Spinal cord (tissue), 10 donors: ENCODE data around the gene DCAF8. TPM values are rescaled to one million over a fixed set of nuclear protein-coding genes. Genes with fewer than 3 reads are reported as not detected.

ENCODE experiments used
- DNase-seq, 6 donors: peaks; one replicate each; pipeline versions ENCODE4 v3.0.0 to v3.0.0-alpha.2; 2013 to 2015; ENCODE audit warnings: low spot score in 6 of 6, low read depth in 4 of 6
- H3K27ac ChIP-seq: one replicate; pipeline ENCODE4 v1.5.1; 2013; ENCODE audit warnings: low read depth, low read length, control low read depth
- H3K27me3 ChIP-seq: one replicate; pipeline ENCODE4 v1.6.1; 2013; ENCODE audit warnings: low read length; ENCODE audit not compliant: control insufficient read depth, insufficient read depth
- H3K36me3 ChIP-seq: one replicate; pipeline ENCODE4 v1.6.1; 2013; ENCODE audit warnings: low read length; ENCODE audit not compliant: control insufficient read depth, insufficient read depth
- H3K4me1 ChIP-seq: one replicate; pipeline ENCODE4 v1.6.1; 2013; ENCODE audit warnings: low read length; ENCODE audit not compliant: control insufficient read depth, insufficient read depth
- H3K4me3 ChIP-seq: one replicate; pipeline ENCODE4 v1.5.1; 2013; ENCODE audit warnings: low read depth, low read length, control low read depth
- H3K9me3 ChIP-seq: one replicate; pipeline ENCODE4 v1.6.1; 2013; ENCODE audit warnings: low read length; ENCODE audit not compliant: control insufficient read depth, insufficient read depth
- WGBS: methylation state at CpG from one replicate; pipeline ENCODE4 v1.1.5; 2013; ENCODE audit warnings: missing lambda C conversion rate; ENCODE audit not compliant: insufficient coverage; 5-methylcytosine and 5-hydroxymethylcytosine counted together
- polyA plus RNA-seq, 2 donors: library from polyadenylated mRNA; unstranded; fragments of 120-200 nt; gene quantifications; one replicate each; pipeline ENCODE4 v1.2.1, GENCODE V29; 2013; ENCODE audit not compliant: insufficient read length in 2 of 2
- total RNA-seq, 2 donors: library from RNA; depleted of rRNA in 1 of 2; stranded (reverse); fragments of 120-200 nt in 1 of 2; fragments of >200 nt in 1 of 2; gene quantifications; one replicate each; pipeline versions ENCODE4 v1.2.3 to v1.2.4, GENCODE V29; 2013 to 2014
- donor health status: healthy.

The DCAF8 gene
- total and polyA plus RNA-seq, 4 donors, result 87.6 to 179 (median 146) TPM

DNA sequence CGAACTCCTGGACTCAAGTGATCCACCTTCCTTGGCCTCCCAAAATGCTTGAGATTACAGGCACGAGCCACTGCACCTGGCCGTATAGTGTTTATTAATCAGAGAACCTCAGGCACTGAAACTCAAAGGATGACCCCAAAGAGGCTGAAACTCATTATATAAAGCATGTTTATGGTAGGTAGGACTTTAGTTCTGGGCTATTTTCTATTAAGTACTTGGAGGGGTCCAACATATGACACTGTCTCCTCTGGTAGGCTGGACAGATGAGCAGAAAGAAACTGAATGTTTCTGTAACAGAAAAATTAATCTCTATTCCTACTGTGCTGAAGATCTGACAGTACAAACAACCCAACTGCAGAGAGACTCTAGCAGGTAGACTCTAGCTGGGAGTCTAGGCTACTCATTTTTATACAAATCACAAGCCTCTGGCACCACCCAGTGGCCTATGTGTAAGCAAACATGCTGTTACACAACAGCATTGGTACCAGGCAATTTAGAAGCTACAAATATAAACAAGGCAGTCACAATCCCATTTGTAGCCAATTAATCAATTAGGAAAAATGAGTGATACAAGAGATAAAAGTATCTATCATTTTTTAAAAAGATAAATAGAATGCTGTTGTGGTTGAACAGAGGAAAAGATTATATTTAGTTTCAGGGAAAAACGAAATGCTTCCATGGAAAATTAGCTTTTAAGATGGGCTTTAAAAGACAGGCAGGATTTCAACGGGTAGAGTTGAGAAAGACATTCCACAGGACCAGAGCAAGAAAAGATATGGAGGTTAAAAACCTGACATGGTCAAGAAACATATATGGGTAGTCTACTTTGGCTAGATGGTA is 10.4 kb downstream of the DCAF8 start:
- H3K27ac ChIP-seq, result no peak overlapping the region

DNA sequence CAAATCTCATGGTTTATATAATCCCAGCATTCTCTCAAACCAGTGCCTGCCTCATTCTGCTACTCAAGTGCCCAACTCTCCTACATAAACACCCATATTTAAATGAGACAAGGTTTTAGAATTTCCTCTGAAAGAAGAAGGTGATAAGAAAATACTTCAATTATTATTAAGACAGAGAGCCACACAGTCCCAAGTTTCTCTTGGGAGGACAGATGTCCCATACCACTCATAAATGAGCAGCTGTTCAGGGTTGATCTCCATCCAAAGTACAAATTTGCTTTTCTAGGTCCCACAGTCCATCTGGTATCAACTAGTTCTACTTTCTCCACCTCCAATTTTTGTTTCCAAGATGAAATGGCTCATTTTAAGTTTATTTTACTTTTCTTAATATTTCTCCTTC is 11.3 kb downstream of the DCAF8 start:
- Histone ChIP-seq H3K36me3 (no peaks in the 10 kb centered on the region), H3K27ac (no peak overlapping the region), H3K9me3 (no peaks in the 10 kb centered on the region), H3K4me1 (no peaks in the 10 kb centered on the region), H3K4me3 (no peak overlapping the region), H3K27me3 (no peaks in the 10 kb centered on the region)
- peak in 2 of 6 donors; percentile 4 to 12 for DNase-seq

More for the DNA sequence above, 10.4 kb downstream of the DCAF8 start:
- Histone ChIP-seq H3K4me3 (no peak overlapping the region), H3K27me3 (no peaks in the 10 kb centered on the region), H3K36me3 (no peaks in the 10 kb centered on the region), H3K9me3 (no peaks in the 10 kb centered on the region), H3K4me1 (no peaks in the 10 kb centered on the region)
- DNase-seq, result peak; percentile 36 to 95 (median 70)
- 63% methylated on average over 2 of the region's 5 CpGs for WGBS

DNA sequence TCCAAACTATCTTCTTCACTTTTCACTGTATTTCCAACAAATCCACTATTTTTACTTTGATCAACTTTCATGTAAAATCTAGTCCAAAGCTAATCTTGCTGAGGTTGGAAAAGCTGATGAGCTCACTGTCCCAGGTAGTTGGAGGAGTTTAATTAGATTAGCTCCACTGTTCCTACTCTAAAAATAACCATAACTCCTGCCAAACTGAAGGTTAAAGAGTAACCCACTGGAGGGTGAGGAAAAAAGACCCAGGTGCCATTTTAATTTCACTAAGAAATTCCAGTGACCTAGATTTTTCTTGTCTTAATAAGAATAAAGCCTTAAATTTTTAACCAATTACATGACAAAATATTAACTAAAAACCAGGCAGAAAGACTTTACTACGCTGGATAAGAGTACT is 15.3 kb downstream of the DCAF8 start:
- no peaks in the 10 kb centered on the region for H3K9me3 ChIP-seq
- DNase-seq, result no peak
- H3K27ac ChIP-seq, result no peak overlapping the region
- WGBS, result no CpG with 5 or more reads among the region's 1 CpG
- no peaks in the 10 kb centered on the region for H3K27me3 ChIP-seq
- H3K4me3 ChIP-seq, result no peak overlapping the region
- no peaks in the 10 kb centered on the region for H3K36me3 ChIP-seq
- no peaks in the 10 kb centered on the region for H3K4me1 ChIP-seq

DNA sequence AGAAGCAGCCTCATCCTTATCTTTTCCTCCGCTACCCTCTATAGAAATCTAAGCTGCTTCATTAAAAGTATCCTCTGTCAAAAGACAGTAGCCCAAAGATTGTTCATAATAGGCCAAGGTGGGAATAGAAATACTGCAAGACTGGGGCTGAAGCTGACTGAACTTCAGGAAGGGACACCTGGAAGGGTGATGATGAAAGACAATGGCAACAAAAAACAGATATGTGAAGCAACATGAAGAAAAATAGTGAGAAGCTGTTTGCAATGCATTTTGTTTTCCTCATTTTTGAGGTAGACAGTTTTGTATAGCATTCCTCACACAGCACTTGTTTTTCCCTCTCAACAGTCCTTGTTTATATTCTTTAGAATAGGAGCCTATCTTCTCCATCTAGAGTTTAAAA is 16.9 kb downstream of the DCAF8 start:
- WGBS, result no CpG with 5 or more reads among the region's 1 CpG
- no peak overlapping the region for H3K4me3 ChIP-seq
- no peak overlapping the region for H3K27ac ChIP-seq
- H3K27me3 ChIP-seq, result no peaks in the 10 kb centered on the region
- no peaks in the 10 kb centered on the region for H3K4me1 ChIP-seq
- DNase-seq, result no peak
- peaks cover 8% of the 10 kb centered on the region for H3K36me3 ChIP-seq
- no peaks in the 10 kb centered on the region for H3K9me3 ChIP-seq

DNA sequence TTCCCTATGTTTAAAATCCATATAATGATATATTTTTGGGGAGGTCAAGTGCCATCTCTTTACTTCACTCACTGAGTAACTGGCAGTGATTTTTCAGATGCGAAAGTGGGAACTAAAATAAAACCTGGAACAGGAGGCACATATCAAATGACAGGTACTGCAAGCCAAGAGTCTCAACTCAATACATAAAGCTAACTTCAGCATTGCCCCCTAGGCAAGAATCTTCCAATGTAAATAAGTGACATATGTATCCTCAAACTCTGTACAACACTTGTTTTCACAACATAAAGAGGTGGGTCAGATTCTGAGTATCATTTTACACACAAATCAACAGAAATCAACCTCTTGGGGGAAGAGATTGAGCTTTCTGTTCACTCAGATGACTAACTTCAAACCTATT is 18.1 kb downstream of the DCAF8 start:
- H3K27me3 ChIP-seq, result no peaks in the 10 kb centered on the region
- H3K27ac ChIP-seq, result no peak overlapping the region
- H3K4me3 ChIP-seq, result no peak overlapping the region
- H3K9me3 ChIP-seq, result no peaks in the 10 kb centered on the region
- DNase-seq, result no peak
- H3K36me3 ChIP-seq, result peaks cover 18% of the 10 kb centered on the region
- H3K4me1 ChIP-seq, result no peaks in the 10 kb centered on the region
- WGBS, result no CpG with 5 or more reads among the region's 1 CpG

DNA sequence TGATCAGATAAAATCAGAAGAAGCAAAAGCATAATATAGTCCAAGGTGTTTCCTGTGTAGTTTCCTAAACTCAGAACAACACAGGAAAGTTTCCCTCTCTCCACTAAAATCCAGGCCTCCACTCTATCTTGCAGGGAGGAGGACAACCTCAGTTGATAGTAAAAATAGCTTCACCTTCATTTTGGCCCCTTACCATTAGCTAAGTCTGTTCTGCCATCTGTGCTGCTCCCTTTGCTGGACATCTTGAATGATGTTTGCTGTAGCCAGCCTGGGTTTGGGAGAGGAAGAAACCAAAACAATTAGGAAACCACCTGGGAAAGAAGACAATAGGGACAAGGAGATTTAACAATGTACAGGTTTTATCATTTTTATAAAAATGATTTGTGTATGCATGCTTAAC is 18.6 kb downstream of the DCAF8 start:
- no peaks in the 10 kb centered on the region for H3K9me3 ChIP-seq
- peaks cover 18% of the 10 kb centered on the region for H3K36me3 ChIP-seq
- H3K4me1 ChIP-seq, result no peaks in the 10 kb centered on the region
- H3K27ac ChIP-seq, result no peak overlapping the region
- no peaks in the 10 kb centered on the region for H3K27me3 ChIP-seq
- no peak for DNase-seq
- H3K4me3 ChIP-seq, result no peak overlapping the region

DNA sequence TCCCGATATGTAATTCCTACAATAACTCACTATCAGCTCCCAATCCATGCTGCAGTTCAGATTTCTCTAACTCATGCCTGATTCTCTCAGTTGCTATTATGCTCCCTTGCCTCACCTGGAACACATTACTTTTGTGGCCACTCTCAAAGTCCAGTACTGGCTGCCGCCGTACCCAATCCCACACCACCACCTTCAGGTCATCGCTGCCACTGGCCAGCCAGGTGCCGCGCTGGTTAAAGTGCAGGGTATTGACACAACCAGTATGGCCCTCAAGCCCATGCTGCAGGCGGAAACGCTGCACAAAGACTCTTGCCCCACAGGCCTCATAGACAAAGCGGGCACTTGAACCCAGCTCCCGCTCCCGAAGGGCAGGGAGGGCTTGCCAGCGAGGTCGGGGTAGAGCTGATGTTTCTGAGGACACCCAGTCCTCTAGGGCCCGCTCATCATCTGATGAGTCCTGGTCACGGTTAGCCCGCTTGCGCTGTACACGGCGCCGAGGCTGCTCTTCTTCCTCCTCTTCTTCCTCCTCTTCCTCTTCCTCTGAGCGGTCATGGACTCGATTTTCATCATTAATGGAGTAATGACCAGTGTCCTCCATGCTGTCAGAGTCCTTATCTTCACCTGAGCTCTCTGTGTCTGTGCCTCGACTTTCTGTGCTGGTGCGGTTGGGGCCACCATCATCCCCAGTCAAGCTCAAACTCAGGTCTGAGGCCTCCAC is 22.6 kb downstream of the DCAF8 start:
- no peaks in the 10 kb centered on the region for H3K27me3 ChIP-seq
- H3K27ac ChIP-seq, result no peak overlapping the region
- 97% methylated on average over 24 of the region's 24 CpGs for WGBS
- no peaks in the 10 kb centered on the region for H3K9me3 ChIP-seq
- DNase-seq, result no peak
- H3K4me3 ChIP-seq, result no peak overlapping the region
- H3K4me1 ChIP-seq, result no peaks in the 10 kb centered on the region
- peaks cover 39% of the 10 kb centered on the region for H3K36me3 ChIP-seq

DNA sequence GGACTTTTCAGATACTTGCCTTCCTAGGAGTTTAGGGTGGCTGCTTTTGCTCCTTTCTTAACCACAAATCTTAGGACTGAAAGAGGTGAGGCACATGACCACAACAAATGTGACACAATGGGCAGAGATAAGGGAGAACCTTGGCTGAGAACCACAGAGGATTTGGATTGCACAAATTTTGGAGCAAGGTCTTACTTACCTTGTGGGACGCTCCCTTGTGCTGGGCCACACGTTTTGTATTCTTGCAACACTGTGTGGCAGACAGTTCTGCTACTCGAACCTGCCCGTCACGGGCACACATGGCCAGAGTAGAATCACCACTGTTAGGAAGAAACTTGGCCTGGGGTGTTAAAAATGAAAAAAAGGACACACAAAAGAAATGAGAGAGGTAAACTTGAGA is 23.9 kb downstream of the DCAF8 start:
- H3K4me1 ChIP-seq, result no peaks in the 10 kb centered on the region
- peaks cover 39% of the 10 kb centered on the region for H3K36me3 ChIP-seq
- WGBS, result 94% methylated on average over 5 of the region's 5 CpGs
- no peak overlapping the region for H3K4me3 ChIP-seq
- H3K9me3 ChIP-seq, result no peaks in the 10 kb centered on the region
- H3K27ac ChIP-seq, result no peak overlapping the region
- no peaks in the 10 kb centered on the region for H3K27me3 ChIP-seq
- DNase-seq, result no peak

DNA sequence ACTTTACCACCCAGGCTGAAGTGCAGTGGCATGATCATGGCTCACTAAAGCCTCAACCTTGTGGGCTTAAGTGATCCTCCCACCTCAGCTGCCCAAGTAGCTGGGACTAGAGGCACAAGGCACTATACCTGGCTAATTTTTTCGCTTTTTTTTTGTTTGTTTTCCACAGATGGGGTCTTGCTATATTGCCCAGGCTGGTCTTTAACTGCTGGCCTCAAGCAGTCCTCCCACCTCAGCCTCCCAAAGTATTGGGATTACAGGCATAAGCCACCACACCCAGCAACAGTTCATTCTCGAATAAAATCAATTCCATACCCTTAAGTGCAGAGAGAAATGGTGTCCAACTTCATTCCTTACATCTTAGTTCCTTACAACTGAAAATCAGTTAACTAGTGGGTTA is 24.8 kb downstream of the DCAF8 start:
- H3K27me3 ChIP-seq, result no peaks in the 10 kb centered on the region
- WGBS, result no CpG with 5 or more reads among the region's 2 CpGs
- no peak overlapping the region for H3K27ac ChIP-seq
- no peaks in the 10 kb centered on the region for H3K9me3 ChIP-seq
- DNase-seq, result no peak
- H3K4me1 ChIP-seq, result no peaks in the 10 kb centered on the region
- peaks cover 40% of the 10 kb centered on the region for H3K36me3 ChIP-seq
- no peak overlapping the region for H3K4me3 ChIP-seq

DNA sequence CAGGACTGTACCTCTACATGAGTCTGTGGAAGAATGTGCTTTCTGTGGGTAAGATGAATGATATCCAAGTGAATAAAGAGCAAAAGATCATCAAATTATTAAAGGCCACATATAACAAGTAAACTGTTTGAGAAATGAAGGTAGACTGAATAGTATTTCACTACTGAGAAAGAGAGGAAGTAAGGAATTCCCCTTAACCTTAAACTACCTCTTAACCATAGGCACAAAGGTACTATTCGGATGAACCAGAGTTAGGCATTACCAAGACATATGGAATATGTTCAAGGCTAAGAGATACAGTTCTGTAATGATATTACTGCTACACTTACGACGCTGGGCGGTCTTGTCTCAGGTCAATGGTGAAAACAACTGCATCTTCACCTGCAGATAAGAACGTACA is 25.5 kb downstream of the DCAF8 start:
- 100% methylated on average over 1 of the region's 5 CpGs for WGBS
- no peaks in the 10 kb centered on the region for H3K4me1 ChIP-seq
- no peak overlapping the region for H3K4me3 ChIP-seq
- H3K27me3 ChIP-seq, result no peaks in the 10 kb centered on the region
- H3K9me3 ChIP-seq, result no peaks in the 10 kb centered on the region
- no peak for DNase-seq
- H3K36me3 ChIP-seq, result peaks cover 46% of the 10 kb centered on the region
- H3K27ac ChIP-seq, result no peak overlapping the region
